Astrocyte (in vitro differentiated cells and primary cell): ENCODE data around the gene PLXNB2. TPM values are rescaled to one million over a fixed set of nuclear protein-coding genes. Genes with fewer than 3 reads are reported as not detected.

Experiments used
- DNase-seq: peaks from one replicate; pipeline ENCODE4 v3.0.0-alpha.2; 2010; ENCODE audit warnings: low read depth
- FAIRE-seq: peaks from 2 replicates; lab custom pipeline; 2011; peaks lifted over from hg19 to GRCh38; lab: Jason Lieb, UNC
- H2AFZ ChIP-seq: 2 replicates; pipeline ENCODE4 v1.6.0; 2012; ENCODE audit warnings: low read depth, low read length, inconsistent platforms
- H3K27ac ChIP-seq: 2 replicates; pipeline ENCODE4 v1.5.1; 2011; ENCODE audit warnings: low read depth, low read length, inconsistent platforms
- H3K27me3 ChIP-seq: 2 replicates; pipeline ENCODE4 v1.6.0; 2011; ENCODE audit warnings: low read length, inconsistent platforms; ENCODE audit not compliant: insufficient read depth
- H3K36me3 ChIP-seq: 2 replicates; pipeline ENCODE4 v1.5.1; 2011; ENCODE audit warnings: low read length, inconsistent platforms; ENCODE audit not compliant: insufficient read depth
- H3K4me1 ChIP-seq: 2 replicates; pipeline ENCODE4 v1.5.1; 2011; ENCODE audit warnings: low read length, inconsistent platforms; ENCODE audit not compliant: insufficient read depth
- H3K4me2 ChIP-seq: 2 replicates; pipeline ENCODE4 v1.6.0; 2012; ENCODE audit warnings: low read length, inconsistent platforms
- H3K4me3 ChIP-seq: 2 replicates; pipeline ENCODE4 v1.5.1; 2011; ENCODE audit warnings: low read depth, mild to moderate bottlenecking, low read length, inconsistent platforms; ENCODE audit not compliant: insufficient read depth
- H3K79me2 ChIP-seq: 2 replicates; pipeline ENCODE4 v1.6.0; 2012; ENCODE audit warnings: mild to moderate bottlenecking, low read length, inconsistent platforms; ENCODE audit not compliant: insufficient read depth
- H3K9ac ChIP-seq: 2 replicates; pipeline ENCODE4 v1.6.0; 2012; ENCODE audit warnings: mild to moderate bottlenecking, low read length, inconsistent platforms
- H3K9me3 ChIP-seq: 2 replicates; pipeline ENCODE4 v1.5.1; 2012; ENCODE audit warnings: low read depth, mild to moderate bottlenecking, low read length, inconsistent platforms; ENCODE audit not compliant: insufficient read depth
- H4K20me1 ChIP-seq: 2 replicates; pipeline ENCODE4 v1.6.0; 2012; ENCODE audit warnings: low read length, inconsistent platforms; ENCODE audit not compliant: insufficient read depth
- H3K27ac Mint-ChIP-seq: one replicate; pipeline ENCODE4 v1.8.0; 2021; ENCODE audit warnings: mild to moderate bottlenecking, mixed read lengths; ENCODE audit not compliant: unreplicated experiment
- H3K27me3 Mint-ChIP-seq: one replicate; pipeline ENCODE4 v1.8.0; 2021; ENCODE audit warnings: low read depth, mixed read lengths; ENCODE audit not compliant: unreplicated experiment
- H3K36me3 Mint-ChIP-seq: one replicate; pipeline ENCODE4 v1.8.0; 2021; ENCODE audit warnings: low read depth, mixed read lengths; ENCODE audit not compliant: unreplicated experiment
- H3K4me1 Mint-ChIP-seq: one replicate; pipeline ENCODE4 v1.8.0; 2021; ENCODE audit warnings: low read depth, mixed read lengths; ENCODE audit not compliant: unreplicated experiment
- H3K4me3 Mint-ChIP-seq: one replicate; pipeline ENCODE4 v1.8.0; 2021; ENCODE audit warnings: mild to moderate bottlenecking, moderate library complexity, mixed read lengths; ENCODE audit not compliant: unreplicated experiment
- H3K9me3 Mint-ChIP-seq: one replicate; pipeline ENCODE4 v1.8.0; 2021; ENCODE audit warnings: mild to moderate bottlenecking, mixed read lengths; ENCODE audit not compliant: unreplicated experiment
- EZH2 ChIP-seq: IDR thresholded peaks from 2 replicates; pipeline ENCODE4 v1.6.1; 2012; ENCODE audit warnings: mild to moderate bottlenecking, low read length, inconsistent platforms; ENCODE audit not compliant: insufficient read depth
- total RNA-seq: library from RNA; stranded (reverse); gene quantifications from 2 replicates; pipeline ENCODE4 v1.2.1, GENCODE V29; 2021
- TF ChIP-seq, protein P1 (sequence below): IDR thresholded peaks from 2 replicates; pipeline ENCODE4 v1.5.1; 2011; ENCODE audit warnings: low read depth, mild to moderate bottlenecking, inconsistent platforms, low read length, moderate library complexity; ENCODE audit not compliant: insufficient read depth

Gene PLXNB2
- total RNA-seq, 1 donor from 2014 or later, result 327 TPM

GRCh38 chr22:50277761-50278160, 29.7 kb downstream of the PLXNB2 start:
- peaks cover 10% of the 10 kb centered on the region for H3K4me1 Mint-ChIP-seq
- no peaks in the 10 kb centered on the region for H3K27me3 Mint-ChIP-seq
- Histone ChIP-seq H3K9me3 (no peaks in the 10 kb centered on the region), H3K4me3 (no peak overlapping the region), H3K4me1 (peaks cover 10% of the 10 kb centered on the region), H4K20me1 (peaks cover 47% of the 10 kb centered on the region), H3K27me3 (no peaks in the 10 kb centered on the region), H3K36me3 (peaks cover 15% of the 10 kb centered on the region), H3K9ac (no peak overlapping the region), H3K79me2 (peaks cover 4% of the 10 kb centered on the region), H2AFZ (no peak overlapping the region), H3K27ac (no peak overlapping the region), H3K4me2 (no peak overlapping the region)
- TF ChIP-seq, protein P1, sequence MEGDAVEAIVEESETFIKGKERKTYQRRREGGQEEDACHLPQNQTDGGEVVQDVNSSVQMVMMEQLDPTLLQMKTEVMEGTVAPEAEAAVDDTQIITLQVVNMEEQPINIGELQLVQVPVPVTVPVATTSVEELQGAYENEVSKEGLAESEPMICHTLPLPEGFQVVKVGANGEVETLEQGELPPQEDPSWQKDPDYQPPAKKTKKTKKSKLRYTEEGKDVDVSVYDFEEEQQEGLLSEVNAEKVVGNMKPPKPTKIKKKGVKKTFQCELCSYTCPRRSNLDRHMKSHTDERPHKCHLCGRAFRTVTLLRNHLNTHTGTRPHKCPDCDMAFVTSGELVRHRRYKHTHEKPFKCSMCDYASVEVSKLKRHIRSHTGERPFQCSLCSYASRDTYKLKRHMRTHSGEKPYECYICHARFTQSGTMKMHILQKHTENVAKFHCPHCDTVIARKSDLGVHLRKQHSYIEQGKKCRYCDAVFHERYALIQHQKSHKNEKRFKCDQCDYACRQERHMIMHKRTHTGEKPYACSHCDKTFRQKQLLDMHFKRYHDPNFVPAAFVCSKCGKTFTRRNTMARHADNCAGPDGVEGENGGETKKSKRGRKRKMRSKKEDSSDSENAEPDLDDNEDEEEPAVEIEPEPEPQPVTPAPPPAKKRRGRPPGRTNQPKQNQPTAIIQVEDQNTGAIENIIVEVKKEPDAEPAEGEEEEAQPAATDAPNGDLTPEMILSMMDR, result no peak
- TF ChIP-seq EZH2, result no peak
- no peaks in the 10 kb centered on the region for H3K9me3 Mint-ChIP-seq
- no peak for FAIRE-seq
- H3K27ac Mint-ChIP-seq, result no peak overlapping the region
- H3K4me3 Mint-ChIP-seq, result no peak overlapping the region
- H3K36me3 Mint-ChIP-seq, result peaks cover 2% of the 10 kb centered on the region
- DNase-seq, result no peak

GRCh38 chr22:50276143-50276542, 31.3 kb downstream of the PLXNB2 start:
- Mint-ChIP-seq H3K4me3 (no peak overlapping the region), H3K4me1 (peaks cover 8% of the 10 kb centered on the region), H3K27ac (no peak overlapping the region), H3K27me3 (no peaks in the 10 kb centered on the region), H3K36me3 (peaks cover 2% of the 10 kb centered on the region), H3K9me3 (no peaks in the 10 kb centered on the region)
- Histone ChIP-seq H2AFZ (no peak overlapping the region), H3K4me2 (no peak overlapping the region), H3K4me1 (peaks cover 5% of the 10 kb centered on the region), H3K9ac (no peak overlapping the region), H3K27ac (no peak overlapping the region), H3K4me3 (no peak overlapping the region), H3K36me3 (peaks cover 8% of the 10 kb centered on the region), H4K20me1 (peaks cover 41% of the 10 kb centered on the region), H3K79me2 (no peaks in the 10 kb centered on the region), H3K27me3 (no peaks in the 10 kb centered on the region), H3K9me3 (no peaks in the 10 kb centered on the region)
- FAIRE-seq, result no peak
- no peak for DNase-seq
- TF ChIP-seq EZH2, result no peak
- TF ChIP-seq, protein P1, result no peak

GRCh38 chr22:50275181-50276055, 32.0 kb downstream of the PLXNB2 start:
- H4K20me1 ChIP-seq, result peaks cover 37% of the 10 kb centered on the region
- Mint-ChIP-seq H3K4me3 (no peak overlapping the region), H3K9me3 (no peaks in the 10 kb centered on the region), H3K4me1 (peaks cover 8% of the 10 kb centered on the region), H3K36me3 (peaks cover 2% of the 10 kb centered on the region), H3K27me3 (no peaks in the 10 kb centered on the region), H3K27ac (no peak overlapping the region)
- no peaks in the 10 kb centered on the region for H3K79me2 ChIP-seq
- no peaks in the 10 kb centered on the region for H3K27me3 ChIP-seq
- H3K4me1 ChIP-seq, result peaks cover 8% of the 10 kb centered on the region
- H2AFZ ChIP-seq, result no peak overlapping the region
- H3K36me3 ChIP-seq, result peaks cover 6% of the 10 kb centered on the region
- no peak overlapping the region for H3K9ac ChIP-seq
- H3K27ac ChIP-seq, result no peak overlapping the region
- DNase-seq (no peak), FAIRE-seq (no peak)
- no peak overlapping the region for H3K4me3 ChIP-seq
- no peaks in the 10 kb centered on the region for H3K9me3 ChIP-seq
- TF ChIP-seq, protein P1, result no peak
- TF ChIP-seq EZH2, result no peak
- no peak overlapping the region for H3K4me2 ChIP-seq
